H9 (cell line): Measurements from ENCODE around the gene OR8J1. TPM values are rescaled to one million over a fixed set of nuclear protein-coding genes. Genes with fewer than 3 reads are reported as not detected.

ENCODE experiments used
- DNase-seq: peaks from one replicate; pipeline ENCODE4 v3.0.0-alpha.2; 2017
- H2AFZ ChIP-seq: one replicate; pipeline ENCODE4 v1.6.1; 2013; ENCODE audit warnings: mild to moderate bottlenecking, low read length, control low read depth, moderate library complexity
- H2AK5ac ChIP-seq: 2 replicates; pipeline ENCODE4 v1.6.1; 2013; ENCODE audit warnings: low read length, control low read depth, mixed read lengths; ENCODE audit not compliant: insufficient read length
- H2BK120ac ChIP-seq: one replicate; pipeline ENCODE4 v1.6.1; 2013; ENCODE audit warnings: low read depth, mild to moderate bottlenecking, low read length, control low read depth, inconsistent platforms; ENCODE audit not compliant: poor library complexity, severe bottlenecking
- H2BK12ac ChIP-seq: 2 replicates; pipeline ENCODE4 v1.6.1; 2013; ENCODE audit warnings: low read length, control low read depth, mixed read lengths, low read depth; ENCODE audit not compliant: insufficient read length
- H2BK15ac ChIP-seq: 2 replicates; pipeline ENCODE4 v1.6.1; 2013; ENCODE audit warnings: low read depth, low read length, control low read depth
- H2BK20ac ChIP-seq: one replicate; pipeline ENCODE4 v1.6.1; 2013; ENCODE audit warnings: low read depth, mild to moderate bottlenecking, low read length, control low read depth, inconsistent platforms; ENCODE audit not compliant: poor library complexity, severe bottlenecking
- H2BK5ac ChIP-seq: 2 replicates; pipeline ENCODE4 v1.6.1; 2013; ENCODE audit warnings: low read length, control low read depth, mixed read lengths; ENCODE audit not compliant: insufficient read length
- H3K14ac ChIP-seq: 2 replicates; pipeline ENCODE4 v1.6.1; 2013; ENCODE audit warnings: low read length, control low read depth; ENCODE audit not compliant: insufficient read depth
- H3K18ac ChIP-seq: 2 replicates; pipeline ENCODE4 v1.6.1; 2013; ENCODE audit warnings: low read depth, mild to moderate bottlenecking, mixed read lengths, low read length, control low read depth; ENCODE audit not compliant: insufficient read length
- H3K23ac ChIP-seq: 2 replicates; pipeline ENCODE4 v1.6.1; 2013; ENCODE audit warnings: low read length, control low read depth, mixed read lengths, low read depth; ENCODE audit not compliant: insufficient read length
- H3K23me2 ChIP-seq: 2 replicates; pipeline ENCODE4 v1.6.1; 2013; ENCODE audit warnings: low read depth, mild to moderate bottlenecking, mixed read lengths, low read length, control low read depth; ENCODE audit not compliant: insufficient read length, poor library complexity, severe bottlenecking
- H3K27ac ChIP-seq: 2 replicates; pipeline ENCODE4 v1.5.1; 2013; ENCODE audit warnings: low read length, control low read depth, mixed read lengths, low read depth; ENCODE audit not compliant: insufficient read length
- H3K27me3 ChIP-seq: 2 replicates; pipeline ENCODE4 v1.6.1; 2013; ENCODE audit warnings: low read length, control low read depth, inconsistent platforms; ENCODE audit not compliant: insufficient read depth
- H3K4ac ChIP-seq: 2 replicates; pipeline ENCODE4 v1.6.1; 2013; ENCODE audit warnings: low read depth, mild to moderate bottlenecking, control low read depth, inconsistent platforms, low read length, moderate library complexity
- H3K4me1 ChIP-seq: 2 replicates; pipeline ENCODE4 v1.6.1; 2013; ENCODE audit warnings: low read length, control low read depth, inconsistent platforms; ENCODE audit not compliant: insufficient read depth
- H3K4me2 ChIP-seq: 2 replicates; pipeline ENCODE4 v1.6.1; 2013; ENCODE audit warnings: low read length, control low read depth, mixed read lengths; ENCODE audit not compliant: insufficient read length, insufficient read depth
- H3K56ac ChIP-seq: 2 replicates; pipeline ENCODE4 v1.6.1; 2013; ENCODE audit warnings: low read depth, mild to moderate bottlenecking, mixed read lengths, low read length, control low read depth; ENCODE audit not compliant: insufficient read length
- H3K79me1 ChIP-seq: 2 replicates; pipeline ENCODE4 v1.6.1; 2013; ENCODE audit warnings: low read depth, mild to moderate bottlenecking, moderate library complexity, low read length, control low read depth, inconsistent platforms; ENCODE audit not compliant: insufficient read depth, poor library complexity, severe bottlenecking
- H3K79me2 ChIP-seq: 2 replicates; pipeline ENCODE4 v1.6.1; 2013; ENCODE audit warnings: low read length, control low read depth, inconsistent platforms; ENCODE audit not compliant: insufficient read depth
- H3K9ac ChIP-seq: 2 replicates; pipeline ENCODE4 v1.6.1; 2013; ENCODE audit warnings: low read length, control low read depth, mixed read lengths; ENCODE audit not compliant: insufficient read length; ENCODE audit errors: extremely low read depth
- H3K9me3 ChIP-seq: one replicate; pipeline ENCODE4 v1.6.1; 2013; ENCODE audit warnings: low read depth, low read length, inconsistent platforms; ENCODE audit not compliant: control insufficient read depth
- H3T11ph ChIP-seq: one replicate; pipeline ENCODE4 v1.6.1; 2013; ENCODE audit warnings: mild to moderate bottlenecking, low read length, control low read depth, inconsistent platforms
- H4K20me1 ChIP-seq: one replicate; pipeline ENCODE4 v1.6.1; 2013; ENCODE audit not compliant: control insufficient read depth, insufficient read length, insufficient read depth
- H4K5ac ChIP-seq: 2 replicates; pipeline ENCODE4 v1.6.1; 2013; ENCODE audit warnings: low read depth, mild to moderate bottlenecking, mixed read lengths, low read length, control low read depth; ENCODE audit not compliant: insufficient read length
- H4K8ac ChIP-seq: replicated peaks from 2 replicates; pipeline ENCODE4 v1.6.1; 2013; ENCODE audit warnings: low read length, control low read depth, mixed read lengths, low read depth; ENCODE audit not compliant: insufficient read length
- H4K91ac ChIP-seq: 2 replicates; pipeline ENCODE4 v1.6.1; 2013; ENCODE audit warnings: low read depth, mild to moderate bottlenecking, moderate library complexity, mixed read lengths, low read length, control low read depth; ENCODE audit not compliant: insufficient read length
- H3K27ac Mint-ChIP-seq, 3 experiments: 2 replicates in 2 of 3; 3 replicates in 1 of 3; pipeline ENCODE4 v1.8.0; 2020 to 2021; ENCODE audit warnings: mixed read lengths in 3 of 3, mild to moderate bottlenecking in 1 of 3, moderate library complexity in 1 of 3
- H3K27me3 Mint-ChIP-seq: 2 replicates; pipeline ENCODE4 v1.8.0; 2021; ENCODE audit warnings: low read depth, mild to moderate bottlenecking, moderate library complexity, mixed read lengths
- H3K36me3 Mint-ChIP-seq, 3 experiments: 2 replicates in 2 of 3; 3 replicates in 1 of 3; pipeline ENCODE4 v1.8.0; 2020 to 2021; ENCODE audit warnings: low read depth in 3 of 3, mixed read lengths in 3 of 3; ENCODE audit not compliant: insufficient read depth in 1 of 3
- H3K4me1 Mint-ChIP-seq, 2 experiments: 2 replicates each; pipeline ENCODE4 v1.8.0; 2020; ENCODE audit warnings: mixed read lengths in 2 of 2
- H3K4me3 Mint-ChIP-seq, 2 experiments: 2 replicates in 1 of 2; 3 replicates in 1 of 2; pipeline ENCODE4 v1.8.0; 2020 to 2021; ENCODE audit warnings: mild to moderate bottlenecking in 2 of 2, mixed read lengths in 2 of 2, moderate library complexity in 1 of 2
- H3K9me3 Mint-ChIP-seq, 2 experiments: 2 replicates in 1 of 2; 3 replicates in 1 of 2; pipeline ENCODE4 v1.8.0; 2020; ENCODE audit warnings: mild to moderate bottlenecking in 2 of 2, mixed read lengths in 2 of 2, moderate library complexity in 1 of 2
- CTCF ChIP-seq: fragments of 200-600 bp; sonication (generic); conservative IDR thresholded peaks from 3 replicates; pipeline ENCODE4 v1.8.0; 2021; ENCODE audit warnings: antibody characterized with exemption, mild to moderate bottlenecking
- WGBS: extraction: QIAGEN DNeasy Blood & Tissue Kit; methylation state at CpG from one replicate; pipeline ENCODE4 v1.1.7; 2013; ENCODE audit warnings: missing lambda C conversion rate, low lambda C conversion rate, mixed read lengths; ENCODE audit not compliant: insufficient read length; ENCODE audit errors: extremely low coverage; 5-methylcytosine and 5-hydroxymethylcytosine counted together
- total RNA-seq: library from RNA; stranded (reverse); gene quantifications from 2 replicates; pipeline ENCODE4 v1.2.1, GENCODE V29; 2021

OR8J1 gene
- total RNA-seq, 1 experiment from 2014 or later = not detected

DNA sequence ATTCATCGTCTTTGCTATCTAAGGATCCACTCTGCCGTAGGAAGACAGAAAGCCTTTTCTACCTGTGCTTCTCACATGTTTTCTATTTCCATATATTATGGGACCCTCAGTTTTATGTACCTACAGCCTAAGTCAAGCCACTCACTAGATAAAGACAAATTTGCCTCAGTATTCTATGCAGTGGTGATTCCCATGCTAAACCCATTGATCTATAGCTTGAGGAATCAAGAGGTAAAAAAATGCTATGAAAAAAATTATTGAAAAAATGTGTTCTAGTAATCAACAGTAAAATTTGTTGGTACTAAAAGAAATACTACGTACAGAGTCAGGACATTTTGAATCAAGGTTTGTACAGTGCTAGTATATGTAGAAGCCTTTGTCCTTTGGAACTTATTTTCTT is 40.3 kb downstream of the OR8J1 start:
- no peak overlapping the region for H2BK12ac ChIP-seq
- no peak overlapping the region for H2AK5ac ChIP-seq
- H3K9me3 ChIP-seq = no peaks in the 10 kb centered on the region
- H3K18ac ChIP-seq = no peak overlapping the region
- no peak for TF ChIP-seq CTCF
- H3K79me2 ChIP-seq = no peaks in the 10 kb centered on the region
- no peak overlapping the region for H3K9ac ChIP-seq
- H3T11ph ChIP-seq = no peak overlapping the region
- no peak overlapping the region for H3K23ac ChIP-seq
- no peaks in the 10 kb centered on the region for H4K20me1 ChIP-seq
- no peaks in the 10 kb centered on the region for H3K4me1 Mint-ChIP-seq
- no peak overlapping the region for H3K4ac ChIP-seq
- H4K5ac ChIP-seq = no peak overlapping the region
- no peak overlapping the region for H2BK120ac ChIP-seq
- H3K27ac ChIP-seq = no peak overlapping the region
- DNase-seq = no peak
- WGBS = no CpG with 5 or more reads among the region's 3 CpGs
- no peak overlapping the region for H2BK20ac ChIP-seq
- no peak overlapping the region for H3K56ac ChIP-seq
- H2AFZ ChIP-seq = no peak overlapping the region
- H3K9me3 Mint-ChIP-seq = peaks cover 0 to 2% of the 10 kb centered on the region in 2 experiments; a peak in 3 of 5 replicates
- H3K14ac ChIP-seq = no peak overlapping the region
- no peaks in the 10 kb centered on the region for H3K4me1 ChIP-seq
- no peak overlapping the region for H3K4me3 Mint-ChIP-seq
- no peak overlapping the region for H2BK5ac ChIP-seq
- H3K27me3 Mint-ChIP-seq = no peaks in the 10 kb centered on the region
- H3K79me1 ChIP-seq = no peaks in the 10 kb centered on the region
- H3K27ac Mint-ChIP-seq = no peak overlapping the region
- H3K36me3 Mint-ChIP-seq = no peaks in the 10 kb centered on the region
- H3K4me2 ChIP-seq = no peak overlapping the region
- H4K8ac ChIP-seq = no peak overlapping the region
- H2BK15ac ChIP-seq = no peak overlapping the region
- H3K27me3 ChIP-seq = no peaks in the 10 kb centered on the region
- H3K23me2 ChIP-seq = no peaks in the 10 kb centered on the region
- H4K91ac ChIP-seq = no peak overlapping the region
